GM12878 (cell line): ENCODE measurements around the gene LMX1B. TPM values are rescaled to one million over a fixed set of nuclear protein-coding genes. Genes with fewer than 3 reads are reported as not detected.

Experiments
- ATAC-seq: fragments of 200-7000 bp; cut with Tn5 transposase; 3 replicates; pipeline ENCODE4 v1.9.1; 2020; ENCODE audit warnings: mild to moderate bottlenecking, moderate library complexity
- BruUV-seq: library from RNA; stranded (reverse); fragments of 400-500 nt; replicated peaks from 2 replicates; lab custom pipeline; 2021; lab: Mats Ljungman, UMichigan
- CTCF ChIA-PET: fragments of 300-600 bp; sonication (Branson Sonifier 250); formaldehyde crosslinking; extraction: SDS; loops from one replicate; lab custom pipeline; 2021; ENCODE audit warnings: inconsistent platforms; lab: Yijun Ruan, JAX
- POLR2A ChIA-PET: fragments of 350-600 bp; formaldehyde crosslinking; extraction: SDS; loops from one replicate; lab custom pipeline; 2021; ENCODE audit warnings: inconsistent platforms; lab: Charles Lee
- RAD21 ChIA-PET: fragments of 300-600 bp; sonication (Branson Sonifier 250); formaldehyde crosslinking; loops from one replicate; lab custom pipeline; 2023; ENCODE audit warnings: antibody characterized with exemption; ENCODE audit not compliant: unreplicated experiment; lab: Charles Lee
- SMC1A ChIA-PET: fragments of 300-600 bp; sonication (Branson Sonifier 250); formaldehyde crosslinking; loops from one replicate; lab custom pipeline; 2023; ENCODE audit not compliant: unreplicated experiment, uncharacterized antibody; lab: Charles Lee
- DNase-seq: peaks from one replicate; pipeline ENCODE4 v3.0.0-alpha.2; 2011; ENCODE audit warnings: low read depth, low spot score
- FAIRE-seq: peaks from 3 replicates; lab custom pipeline; 2011; peaks lifted over from hg19 to GRCh38; lab: Jason Lieb, UNC
- H2AFZ ChIP-seq: 2 replicates; pipeline ENCODE4 v1.6.0; 2011; ENCODE audit warnings: low read depth, low read length, control low read depth; ENCODE audit not compliant: control insufficient read depth
- H3K27ac ChIP-seq: 2 replicates; pipeline ENCODE4 v1.5.1; 2011; ENCODE audit warnings: control low read depth; ENCODE audit not compliant: control insufficient read depth, insufficient read depth
- H3K27me3 ChIP-seq, 2 experiments: replicated peaks in 1 of 2; 2 replicates each; pipeline versions ENCODE4 v1.6.0 to v1.6.1; 2011; ENCODE audit warnings: low read length in 1 of 2; ENCODE audit not compliant: control insufficient read depth in 2 of 2, insufficient read depth in 2 of 2
- H3K36me3 ChIP-seq, 2 experiments: 2 replicates each; pipeline ENCODE4 v1.5.1; 2011; ENCODE audit warnings: low read length in 1 of 2; ENCODE audit not compliant: control insufficient read depth in 2 of 2, insufficient read depth in 2 of 2
- H3K4me1 ChIP-seq: 2 replicates; pipeline ENCODE4 v1.6.1; 2011; ENCODE audit warnings: mild to moderate bottlenecking, low read length, moderate library complexity, mixed read lengths; ENCODE audit not compliant: control insufficient read depth, insufficient read depth
- H3K4me2 ChIP-seq: 2 replicates; pipeline ENCODE4 v1.6.0; 2011; ENCODE audit warnings: control low read depth; ENCODE audit not compliant: control insufficient read depth, insufficient read depth
- H3K4me3 ChIP-seq: fragments of 200-600 bp; sonication (generic); 2 replicates; pipeline ENCODE4 v1.5.1; 2016
- H3K79me2 ChIP-seq: 2 replicates; pipeline ENCODE4 v1.6.0; 2011; ENCODE audit warnings: low read length; ENCODE audit not compliant: control insufficient read depth, insufficient read depth
- H3K9ac ChIP-seq: 2 replicates; pipeline ENCODE4 v1.8.0; 2011; ENCODE audit warnings: low read length, control low read depth, mixed read lengths; ENCODE audit not compliant: control insufficient read depth, insufficient read depth
- H3K9me3 ChIP-seq: replicated peaks from 3 replicates; pipeline ENCODE4 v1.5.1; 2011; ENCODE audit warnings: mild to moderate bottlenecking, low read length; ENCODE audit not compliant: control insufficient read depth, insufficient read depth
- H4K20me1 ChIP-seq: 2 replicates; pipeline ENCODE4 v1.6.0; 2011; ENCODE audit not compliant: control insufficient read depth, insufficient read depth
- BRCA1 ChIP-seq: IDR thresholded peaks from 2 replicates; pipeline ENCODE4 v1.6.1; 2011; ENCODE audit warnings: low read depth, low read length, improper control_type of control experiment
- EGR1 ChIP-seq, 2 experiments: IDR thresholded peaks; 1 replicate in 1 of 2; 2 replicates in 1 of 2; pipeline ENCODE4 v1.6.1; 2011 to 2012; ENCODE audit warnings: low read depth in 2 of 2, low read length in 2 of 2, borderline replicate concordance in 1 of 2, mild to moderate bottlenecking in 1 of 2, moderate library complexity in 1 of 2
- HCFC1 ChIP-seq: fragments of 150-350 bp; IDR thresholded peaks from 2 replicates; pipeline ENCODE4 v1.6.1; 2014; ENCODE audit warnings: low read length
- MAX ChIP-seq: IDR thresholded peaks from 2 replicates; pipeline ENCODE4 v1.6.1; 2012; ENCODE audit warnings: low read depth, low read length, improper control_type of control experiment
- MYB ChIP-seq: fragments of 150-350 bp; IDR thresholded peaks from 2 replicates; pipeline ENCODE4 v1.6.1; 2014; ENCODE audit warnings: mild to moderate bottlenecking, low read depth, low read length, borderline replicate concordance
- NRF1 ChIP-seq: conservative IDR thresholded peaks from 2 replicates; pipeline ENCODE4 v1.6.1; 2011; ENCODE audit warnings: mild to moderate bottlenecking, low read depth, low read length, improper control_type of control experiment
- POLR2AphosphoS2 ChIP-seq: IDR thresholded peaks from 2 replicates; pipeline ENCODE4 v1.6.1; 2011; ENCODE audit warnings: low read depth, mild to moderate bottlenecking, low read length, improper control_type of control experiment, moderate library complexity
- WGBS: methylation state at CpG from one replicate; pipeline ENCODE4 v1.1.6; 2016; ENCODE audit warnings: low lambda C conversion rate; ENCODE audit not compliant: insufficient replicate concordance, insufficient coverage; ENCODE audit errors: missing lambda C conversion rate; 5-methylcytosine and 5-hydroxymethylcytosine counted together
- in situ Hi-C: fragments of 300-500 bp; cut with MboI; formaldehyde crosslinking; loops from 9 replicates; pipeline ENCODE4 v1.14.3; 2018; ENCODE audit warnings: mixed read lengths
- intact Hi-C: fragments of 100-400 bp; cut with micrococcal nuclease; formaldehyde crosslinking; loops from one replicate; pipeline ENCODE4 v1.14.2; 2022; ENCODE audit not compliant: unreplicated experiment
- polyA plus RNA-seq, 11 experiments: library from polyadenylated mRNA; depleted of rRNA in 4 of 11; unstranded in 6 of 11; stranded (reverse) in 5 of 11; fragments of >200 nt; fragmentation: Nextera tagmentation in 4 of 11; fragmentation: Illumina TruSeq in 1 of 11; extraction: Ambion mirVana in 4 of 11; extraction: Trizol in 1 of 11; gene quantifications; 1 replicate in 1 of 11; 2 replicates in 10 of 11; pipeline versions ENCODE4 v1.2.1 to v1.2.3, GENCODE V29; 2011 to 2016; ENCODE audit warnings: inconsistent platforms in 2 of 11, missing spikeins in 2 of 11, low read depth in 1 of 11
- total RNA-seq, 4 experiments: library from RNA; depleted of rRNA in 3 of 4; stranded (reverse); fragments of >200 nt in 3 of 4; fragmentation: Illumina TruSeq in 1 of 4; extraction: Trizol in 1 of 4; gene quantifications; 2 replicates each; pipeline versions ENCODE4 v1.2.1 to v1.2.3, GENCODE V29; 2013 to 2021
- TF ChIP-seq, protein P1 (sequence below): fragments of 450-650 bp; IDR thresholded peaks from 2 replicates; pipeline ENCODE4 v1.6.1; 2014; ENCODE audit warnings: mild to moderate bottlenecking
- TF ChIP-seq, protein P2 (sequence below): IDR thresholded peaks from 2 replicates; pipeline ENCODE4 v1.6.1; 2011; ENCODE audit warnings: mild to moderate bottlenecking, low read depth, low read length, moderate library complexity; ENCODE audit not compliant: insufficient replicate concordance

The LMX1B gene
- total and polyA plus RNA-seq, 10 of the 15 experiments (the other 5 are each of a cell fraction or from before 2014, with no cell fraction given): not detected

DNA sequence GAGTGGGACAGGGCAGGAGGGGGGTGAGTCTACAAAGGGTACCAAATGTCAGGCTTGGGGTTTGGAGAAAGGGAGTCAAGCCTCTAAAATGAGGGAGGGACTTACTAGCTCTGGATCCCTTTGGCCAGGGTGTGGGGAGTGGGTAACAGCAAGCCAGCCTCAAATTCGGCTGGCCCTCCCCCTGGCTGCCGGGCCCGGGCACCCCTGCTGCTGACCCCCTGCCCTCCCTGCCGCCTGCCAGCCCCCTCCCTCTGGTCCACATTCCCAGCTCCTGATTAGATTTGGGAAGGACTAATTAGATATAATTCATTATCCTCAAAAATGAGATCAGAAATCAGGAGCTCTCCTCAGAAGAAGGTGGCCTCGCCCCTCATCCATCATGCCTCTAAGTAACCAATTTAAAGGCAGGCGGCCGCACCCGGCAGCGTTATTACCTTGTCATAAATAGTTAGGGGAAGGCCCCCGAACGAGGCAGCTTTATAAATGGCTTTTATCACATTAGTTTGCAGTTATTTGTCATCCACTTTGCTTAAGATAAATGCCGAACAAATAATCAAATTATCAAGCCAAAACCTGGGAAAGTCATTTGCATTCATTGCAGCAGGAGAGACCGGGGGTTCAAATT, 44.6 kb downstream of the LMX1B start:
- TF ChIP-seq MYB (no peak), NRF1 (no peak), HCFC1 (no peak), MAX (no peak), BRCA1 (no peak), EGR1 (IDR thresholded peaks at IDR 0.05; ENCODE audit: borderline replicate concordance in 1 of 2, low read depth in 2 of 2, low read length in 2 of 2) (no peak), POLR2AphosphoS2 (no peak)
- TF ChIP-seq, protein P1, sequence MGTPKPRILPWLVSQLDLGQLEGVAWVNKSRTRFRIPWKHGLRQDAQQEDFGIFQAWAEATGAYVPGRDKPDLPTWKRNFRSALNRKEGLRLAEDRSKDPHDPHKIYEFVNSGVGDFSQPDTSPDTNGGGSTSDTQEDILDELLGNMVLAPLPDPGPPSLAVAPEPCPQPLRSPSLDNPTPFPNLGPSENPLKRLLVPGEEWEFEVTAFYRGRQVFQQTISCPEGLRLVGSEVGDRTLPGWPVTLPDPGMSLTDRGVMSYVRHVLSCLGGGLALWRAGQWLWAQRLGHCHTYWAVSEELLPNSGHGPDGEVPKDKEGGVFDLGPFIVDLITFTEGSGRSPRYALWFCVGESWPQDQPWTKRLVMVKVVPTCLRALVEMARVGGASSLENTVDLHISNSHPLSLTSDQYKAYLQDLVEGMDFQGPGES: no peak
- TF ChIP-seq, protein P2, sequence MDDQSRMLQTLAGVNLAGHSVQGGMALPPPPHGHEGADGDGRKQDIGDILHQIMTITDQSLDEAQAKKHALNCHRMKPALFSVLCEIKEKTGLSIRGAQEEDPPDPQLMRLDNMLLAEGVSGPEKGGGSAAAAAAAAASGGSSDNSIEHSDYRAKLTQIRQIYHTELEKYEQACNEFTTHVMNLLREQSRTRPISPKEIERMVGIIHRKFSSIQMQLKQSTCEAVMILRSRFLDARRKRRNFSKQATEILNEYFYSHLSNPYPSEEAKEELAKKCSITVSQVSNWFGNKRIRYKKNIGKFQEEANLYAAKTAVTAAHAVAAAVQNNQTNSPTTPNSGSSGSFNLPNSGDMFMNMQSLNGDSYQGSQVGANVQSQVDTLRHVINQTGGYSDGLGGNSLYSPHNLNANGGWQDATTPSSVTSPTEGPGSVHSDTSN: no peak
- CTCF ChIA-PET: no interaction called here
- Histone ChIP-seq H3K36me3 (no peaks in the 10 kb centered on the region), H3K27me3 (peaks cover 0 to 7% of the 10 kb centered on the region in 2 experiments; a peak in 2 of 4 replicates), H3K9me3 (no peaks in the 10 kb centered on the region), H2AFZ (no peak overlapping the region), H3K4me1 (no peaks in the 10 kb centered on the region), H3K27ac (no peak overlapping the region), H3K4me2 (no peak overlapping the region), H3K9ac (no peak overlapping the region), H4K20me1 (no peaks in the 10 kb centered on the region), H3K4me3 (no peak overlapping the region), H3K79me2 (no peaks in the 10 kb centered on the region)
- SMC1A ChIA-PET: no interaction called here
- ATAC-seq (no peak), DNase-seq (no peak), FAIRE-seq (no peak)
- POLR2A ChIA-PET: no interaction called here
- BruUV-seq: no TSS peak
- in situ Hi-C loops (no loop called here), intact Hi-C loops (no loop called here)
- RAD21 ChIA-PET: no interaction called here
- 11% methylated on average over 11 of the region's 13 CpGs for WGBS
